ENCODE measurements around the gene FGF11. TPM values are rescaled to one million over a fixed set of nuclear protein-coding genes. Genes with fewer than 3 reads are reported as not detected.

Gene FGF11
- polyA plus RNA-seq, 3 donors: 2.2 TPM; not detected in 2

- Mint-ChIP-seq H3K27ac (peak overlapping the region; percentile 99 to 100 (median 100)), H3K9me3 (no peaks in the 10 kb centered on the region), H3K4me3 (peak overlapping the region; percentile 93 to 97), H3K27me3 (ENCODE audit: low read depth in 3 of 3) (peaks cover 0 to 3% (median 2%) of the 10 kb centered on the region in 3 donors), H3K36me3 (peaks cover 6 to 7% of the 10 kb centered on the region in 2 donors), H3K4me1 (peaks cover 67% of the 10 kb centered on the region)
- H3K4me3 ChIP-seq (replicated peaks in 1 of 3; ENCODE audit: low read depth in 2 of 3, low read length in 3 of 3): peak overlapping the region; percentile 75 to 90 (median 87)
- peak overlapping the region; percentile 75 for H3K4me2 ChIP-seq (replicated peaks; ENCODE audit: extremely low read depth, low read length, poor library complexity, severe bottlenecking)
- intact Hi-C loops (cut with micrococcal nuclease): loop anchor here (1.0 to 10.0 kb wide), 6 partner anchors 47 to 359 kb away; partner anchors contain the start of genes DVL2 (in 1 of the 2), KCTD11 (in 1 of the 2), PHF23 (in 1 of the 2) and TMEM102 (in 1 of the 2)
- H3K79me2 ChIP-seq (ENCODE audit: insufficient read depth, low read length): peaks cover 61% of the 10 kb centered on the region
- peaks cover 39% of the 10 kb centered on the region for H4K20me1 ChIP-seq (ENCODE audit: insufficient read depth, low read length)
- peak overlapping the region; percentile 73 for H2AFZ ChIP-seq (ENCODE audit: insufficient read depth, low read depth, low read length, poor library complexity, severe bottlenecking)
- H3K9ac ChIP-seq (ENCODE audit: insufficient read depth, low read length, poor library complexity, severe bottlenecking): peak overlapping the region; percentile 91
- peaks cover 0 to 8% of the 10 kb centered on the region in 2 donors for H3K36me3 ChIP-seq (replicated peaks in 1 of 2; ENCODE audit: control insufficient read depth in 1 of 2, insufficient read depth in 2 of 2, low read length in 2 of 2)
- no peaks in the 10 kb centered on the region for H3K27me3 ChIP-seq (ENCODE audit: control insufficient read depth in 2 of 2, insufficient read depth in 2 of 2, low read length in 2 of 2)
- peaks cover 43 to 61% of the 10 kb centered on the region in 2 donors for H3K4me1 ChIP-seq (ENCODE audit: control insufficient read depth in 1 of 2, insufficient read depth in 2 of 2, low read length in 2 of 2)
- H3K9me3 ChIP-seq (replicated peaks in 1 of 2; ENCODE audit: control insufficient read depth in 1 of 2, insufficient read depth in 1 of 2, low read length in 2 of 2): no peaks in the 10 kb centered on the region
- no peak for TF ChIP-seq CTCF (IDR thresholded peaks at IDR 0.05)
- 0% methylated on average over 19 of the region's 38 CpGs for WGBS (ENCODE audit: insufficient coverage)
- H3K27ac ChIP-seq (ENCODE audit: low read depth in 1 of 2, low read length in 2 of 2): peak overlapping the region; percentile 95 to 98
- peak; percentile 89 to 91 (median 90) for DNase-seq
Measured at GRCh38 chr17:7483255-7484066, 44.1 kb downstream of the FGF11 start.

DNA sequence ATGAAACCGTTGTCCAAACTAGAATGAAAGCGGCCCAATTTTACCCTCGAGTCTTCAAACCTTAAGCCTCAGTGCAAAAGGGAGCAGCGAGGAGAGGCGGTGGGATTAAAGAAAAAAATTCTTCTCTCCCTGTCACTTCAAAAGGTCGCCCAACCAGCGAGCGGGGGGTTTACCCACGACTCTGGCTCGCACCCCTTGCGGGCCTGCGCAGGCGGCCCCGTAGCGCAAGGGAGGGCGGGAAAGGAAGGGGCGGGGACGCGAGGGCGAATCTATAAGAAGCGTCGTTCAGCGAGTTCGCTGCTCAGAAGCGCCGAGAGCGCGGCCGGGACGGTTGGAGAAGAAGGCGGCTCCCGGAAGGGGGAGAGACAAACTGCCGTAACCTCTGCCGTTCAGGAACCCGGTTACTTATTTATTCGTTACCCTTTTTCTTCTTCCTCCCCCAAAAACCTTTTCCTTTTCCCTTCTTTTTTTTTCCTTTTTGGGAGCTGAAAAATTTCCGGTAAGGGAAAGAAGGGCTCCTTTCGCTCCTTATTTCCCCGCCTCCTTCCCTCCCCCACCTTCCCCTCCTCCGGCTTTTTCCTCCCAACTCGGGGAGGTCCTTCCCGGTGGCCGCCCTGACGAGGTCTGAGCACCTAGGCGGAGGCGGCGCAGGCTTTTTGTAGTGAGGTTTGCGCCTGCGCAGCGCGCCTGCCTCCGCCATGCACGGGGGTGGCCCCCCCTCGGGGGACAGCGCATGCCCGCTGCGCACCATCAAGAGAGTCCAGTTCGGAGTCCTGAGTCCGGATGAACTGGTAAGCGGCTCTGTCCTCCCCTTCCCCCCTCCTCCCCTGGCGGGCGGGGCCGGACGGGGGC is 45.0 kb downstream of the FGF11 start, which contains the start of gene POLR2A:
TSS of gene POLR2A (plus strand) at position 300 of the 852 bp plus-strand sequence.
- Histone ChIP-seq H3K27me3 (ENCODE audit: control insufficient read depth in 2 of 2, insufficient read depth in 2 of 2, low read length in 2 of 2) (no peaks in the 10 kb centered on the region), H2AFZ (ENCODE audit: insufficient read depth, low read depth, low read length, poor library complexity, severe bottlenecking) (peak within 1 kb of the TSS; percentile 73), H3K36me3 (replicated peaks in 1 of 2; ENCODE audit: control insufficient read depth in 1 of 2, insufficient read depth in 2 of 2, low read length in 2 of 2) (peaks cover 0 to 8% of the 10 kb centered on the region in 2 donors), H3K4me2 (replicated peaks; ENCODE audit: extremely low read depth, low read length, poor library complexity, severe bottlenecking) (peak within 1 kb of the TSS; percentile 75), H3K4me1 (ENCODE audit: control insufficient read depth in 1 of 2, insufficient read depth in 2 of 2, low read length in 2 of 2) (peaks cover 39 to 59% of the 10 kb centered on the region in 2 donors), H3K4me3 (replicated peaks in 1 of 3; ENCODE audit: low read depth in 2 of 3, low read length in 3 of 3) (peak within 1 kb of the TSS; percentile 75 to 90 (median 87)), H4K20me1 (ENCODE audit: insufficient read depth, low read length) (peaks cover 47% of the 10 kb centered on the region), H3K9ac (ENCODE audit: insufficient read depth, low read length, poor library complexity, severe bottlenecking) (peak within 1 kb of the TSS; percentile 91), H3K79me2 (ENCODE audit: insufficient read depth, low read length) (peaks cover 62% of the 10 kb centered on the region), H3K27ac (ENCODE audit: low read depth in 1 of 2, low read length in 2 of 2) (peak within 1 kb of the TSS; percentile 95 to 98), H3K9me3 (replicated peaks in 1 of 2; ENCODE audit: control insufficient read depth in 1 of 2, insufficient read depth in 1 of 2, low read length in 2 of 2) (no peaks in the 10 kb centered on the region)
- intact Hi-C loops (cut with micrococcal nuclease): loop anchor here (1.0 to 10.0 kb wide), 6 partner anchors 47 to 358 kb away; partner anchors contain the start of genes DVL2 (in 1 of the 2), KCTD11 (in 1 of the 2), PHF23 (in 1 of the 2) and TMEM102 (in 1 of the 2)
- Mint-ChIP-seq H3K27me3 (ENCODE audit: low read depth in 3 of 3) (peaks cover 1 to 3% (median 2%) of the 10 kb centered on the region in 3 donors), H3K27ac (peak within 1 kb of the TSS; percentile 99 to 100 (median 100)), H3K36me3 (peaks cover 11% of the 10 kb centered on the region in 2 donors), H3K4me3 (peak within 1 kb of the TSS; percentile 93 to 97), H3K9me3 (no peaks in the 10 kb centered on the region), H3K4me1 (peaks cover 70% of the 10 kb centered on the region)
- WGBS (ENCODE audit: insufficient coverage): 0% methylated on average over 43 of the region's 64 CpGs
- peak; percentile 96 to 99 (median 98) for DNase-seq
- no peak for TF ChIP-seq CTCF (IDR thresholded peaks at IDR 0.05)

Measured in CD14-positive monocyte (primary cell).